A673 (cell line): ENCODE results near the gene IFRD2. TPM values are rescaled to one million over a fixed set of nuclear protein-coding genes. Genes with fewer than 3 reads are reported as not detected.

Experiments
- BruUV-seq: library from RNA; stranded (reverse); fragments of 400-500 nt; replicated peaks from 2 replicates; lab custom pipeline; 2021; lab: Mats Ljungman, UMichigan
- CTCF ChIA-PET: fragments of 300-600 bp; sonication (Branson Sonifier 250); formaldehyde crosslinking; loops from one replicate; lab custom pipeline; 2022; ENCODE audit warnings: antibody characterized with exemption; lab: Charles Lee
- POLR2A ChIA-PET: fragments of 300-600 bp; sonication (Branson Sonifier 250); formaldehyde crosslinking; loops from one replicate; lab custom pipeline; 2022; ENCODE audit warnings: antibody characterized with exemption; ENCODE audit not compliant: low non-redundant PET; lab: Charles Lee
- DNase-seq: peaks from one replicate; pipeline ENCODE4 v3.0.0-alpha.2; 2015; ENCODE audit warnings: low spot score
- H3K27ac ChIP-seq: fragments of 200-600 bp; sonication (generic); 2 replicates; pipeline ENCODE4 v1.5.1; 2016; ENCODE audit warnings: mixed run types, low read depth, mild to moderate bottlenecking, mixed read lengths, antibody characterized with exemption, low read length; ENCODE audit not compliant: poor library complexity, severe bottlenecking
- H3K27me3 ChIP-seq: fragments of 200-600 bp; sonication (generic); replicated peaks from 2 replicates; pipeline ENCODE4 v1.6.1; 2017; ENCODE audit warnings: mixed run types, low read depth, mild to moderate bottlenecking, mixed read lengths, antibody characterized with exemption, low read length; ENCODE audit not compliant: insufficient read depth, poor library complexity
- H3K36me3 ChIP-seq: fragments of 200-600 bp; sonication (generic); 2 replicates; pipeline ENCODE4 v1.6.1; 2016; ENCODE audit warnings: mixed run types, mild to moderate bottlenecking, mixed read lengths, antibody characterized with exemption, low read length; ENCODE audit not compliant: insufficient read depth, poor library complexity, severe bottlenecking
- H3K4me1 ChIP-seq: fragments of 200-600 bp; sonication (generic); 2 replicates; pipeline ENCODE4 v1.6.1; 2017; ENCODE audit warnings: mixed run types, mild to moderate bottlenecking, mixed read lengths, antibody characterized with exemption, low read length; ENCODE audit not compliant: insufficient read depth, poor library complexity, severe bottlenecking
- H3K4me3 ChIP-seq: fragments of 200-600 bp; sonication (generic); 2 replicates; pipeline ENCODE4 v1.5.1; 2016; ENCODE audit warnings: low read depth, mixed run types, mild to moderate bottlenecking, mixed read lengths, low read length; ENCODE audit not compliant: poor library complexity, severe bottlenecking
- H3K9me3 ChIP-seq: fragments of 200-600 bp; sonication (generic); 2 replicates; pipeline ENCODE4 v1.6.1; 2016; ENCODE audit warnings: mixed run types, low read depth, mild to moderate bottlenecking, mixed read lengths, antibody characterized with exemption, low read length; ENCODE audit not compliant: poor library complexity, severe bottlenecking
- CTCF ChIP-seq: fragments of 300-800, 200-600 bp; sonication (generic); conservative IDR thresholded peaks from 2 replicates; pipeline ENCODE4 v1.5.1; 2017; ENCODE audit warnings: low read depth, mild to moderate bottlenecking, antibody characterized with exemption, low read length, moderate library complexity, mixed read lengths
- EZH2 ChIP-seq: fragments of 200-600 bp; sonication (generic); IDR thresholded peaks from 2 replicates; pipeline ENCODE4 v1.6.1; 2017; ENCODE audit warnings: borderline replicate concordance, low read depth, mild to moderate bottlenecking, mixed read lengths, antibody characterized with exemption, low read length; ENCODE audit not compliant: poor library complexity, severe bottlenecking
- intact Hi-C: fragments of 100-400 bp; cut with micrococcal nuclease; formaldehyde crosslinking; loops from one replicate; pipeline ENCODE4 v1.10.0; 2022; ENCODE audit not compliant: unreplicated experiment
- total RNA-seq: library from RNA; stranded (reverse); gene quantifications from 2 replicates; pipeline ENCODE4 v1.2.3, GENCODE V29; 2021

IFRD2 gene
- total RNA-seq, 1 experiment from 2014 or later = 77.4 TPM

- Histone ChIP-seq H3K36me3 (peaks cover 16% of the 10 kb centered on the region), H3K4me3 (no peak overlapping the region), H3K27me3 (no peaks in the 10 kb centered on the region), H3K9me3 (no peaks in the 10 kb centered on the region), H3K27ac (no peak overlapping the region), H3K4me1 (no peaks in the 10 kb centered on the region)
- intact Hi-C loops = no loop called here
- no peak for TF ChIP-seq CTCF
- TF ChIP-seq EZH2 = no peak
- ChIA-PET POLR2A (no interaction called here), CTCF (no interaction called here)
- DNase-seq = no peak
- no TSS peak for BruUV-seq
Measured at GRCh38 chr3:50333744-50334328, 41.6 kb upstream of the IFRD2 start.

GRCh38 chr3:50331364-50331907, 39.2 kb upstream of the IFRD2 start:
- peaks cover 16% of the 10 kb centered on the region for H3K36me3 ChIP-seq

GRCh38 chr3:50330330-50330729, 38.1 kb upstream of the IFRD2 start:
- no peaks in the 10 kb centered on the region for H3K4me1 ChIP-seq
- no peaks in the 10 kb centered on the region for H3K27me3 ChIP-seq
- POLR2A ChIA-PET = no interaction called here
- no peak for DNase-seq
- intact Hi-C loops = no loop called here
- CTCF ChIA-PET = no interaction called here
- peaks cover 16% of the 10 kb centered on the region for H3K36me3 ChIP-seq
- TF ChIP-seq EZH2 = no peak
- TF ChIP-seq CTCF = no peak
- no peaks in the 10 kb centered on the region for H3K9me3 ChIP-seq
- no peak overlapping the region for H3K4me3 ChIP-seq
- H3K27ac ChIP-seq = no peak overlapping the region
- no TSS peak for BruUV-seq

More at GRCh38 chr3:50331364-50331907, 39.2 kb upstream of the IFRD2 start:
- BruUV-seq = no TSS peak
- ChIA-PET POLR2A (no interaction called here), CTCF (no interaction called here)
- no peaks in the 10 kb centered on the region for H3K9me3 ChIP-seq
- no peak for TF ChIP-seq EZH2
- no peak for TF ChIP-seq CTCF
- no peaks in the 10 kb centered on the region for H3K4me1 ChIP-seq
- no peak for DNase-seq
- no peak overlapping the region for H3K4me3 ChIP-seq
- no peak overlapping the region for H3K27ac ChIP-seq
- intact Hi-C loops = no loop called here
- no peaks in the 10 kb centered on the region for H3K27me3 ChIP-seq
